ENCODE data around the gene CLEC5A. TPM values are rescaled to one million over a fixed set of nuclear protein-coding genes. Genes with fewer than 3 reads are reported as not detected.

CLEC5A gene
- total and polyA plus RNA-seq, 2 experiments from 2014 or later = not detected

DNA sequence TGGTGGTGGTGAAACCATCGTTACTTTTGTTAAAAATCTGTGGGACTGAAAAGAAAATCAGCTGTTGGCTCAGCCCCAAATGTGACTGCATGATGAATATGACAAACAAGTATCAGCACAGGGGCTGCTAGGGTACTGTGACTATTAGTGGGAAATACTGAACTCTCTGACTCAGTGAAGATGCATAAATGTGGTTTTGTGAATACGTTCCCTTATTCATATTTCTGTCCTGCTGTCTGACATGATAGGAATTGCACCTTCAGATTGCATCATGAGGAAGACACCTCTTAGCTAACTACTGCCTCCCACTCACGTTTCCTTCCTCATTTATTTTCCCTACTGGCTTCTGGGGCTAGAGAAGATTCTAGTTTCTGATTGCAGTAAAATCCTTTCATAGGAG, 1.4 kb downstream of the CLEC5A start:
- WGBS, 2 experiments (ENCODE audit: low coverage in 1 of 2, low lambda C conversion rate in 2 of 2, missing lambda C conversion rate in 2 of 2) = 2 to 14% methylated on average over 3 of the region's 3 CpGs
- H3K9me3 ChIP-seq (ENCODE audit: low read depth) = no peaks in the 10 kb centered on the region
- no peaks in the 10 kb centered on the region for H3K9me2 ChIP-seq (ENCODE audit: insufficient read depth)
- no peaks in the 10 kb centered on the region for H3K36me3 ChIP-seq (ENCODE audit: low read depth)
- no peak overlapping the region for H2AFZ ChIP-seq
- no peaks in the 10 kb centered on the region for H3K79me2 ChIP-seq (ENCODE audit: insufficient read depth)
- H3K4me2 ChIP-seq (ENCODE audit: unreplicated experiment) = peak overlapping the region; percentile 40
- no peak overlapping the region for H3K4me3 ChIP-seq
- H3K9ac ChIP-seq = no peak overlapping the region
- no peaks in the 10 kb centered on the region for H3K27me3 ChIP-seq (replicated peaks; ENCODE audit: insufficient read depth)
- no peaks in the 10 kb centered on the region for H3F3A ChIP-seq (ENCODE audit: insufficient read depth)
- in situ Hi-C loops (cut with MboI) = no loop called here
- H3K27ac ChIP-seq = peak overlapping the region; percentile 38
- peak; percentile 72 for DNase-seq
- H3K4me1 ChIP-seq (ENCODE audit: insufficient read depth) = peaks cover 6% of the 10 kb centered on the region; the same call in 1 of the 2 replicates
- no peaks in the 10 kb centered on the region for H4K20me1 ChIP-seq (ENCODE audit: insufficient read depth)
- TF ChIP-seq EZH2phosphoT487 (IDR thresholded peaks at IDR 0.05; ENCODE audit: insufficient read depth, low read depth) (no peak), EZH2 (IDR thresholded peaks at IDR 0.05; ENCODE audit: insufficient read depth, poor library complexity, severe bottlenecking) (no peak)

DNA sequence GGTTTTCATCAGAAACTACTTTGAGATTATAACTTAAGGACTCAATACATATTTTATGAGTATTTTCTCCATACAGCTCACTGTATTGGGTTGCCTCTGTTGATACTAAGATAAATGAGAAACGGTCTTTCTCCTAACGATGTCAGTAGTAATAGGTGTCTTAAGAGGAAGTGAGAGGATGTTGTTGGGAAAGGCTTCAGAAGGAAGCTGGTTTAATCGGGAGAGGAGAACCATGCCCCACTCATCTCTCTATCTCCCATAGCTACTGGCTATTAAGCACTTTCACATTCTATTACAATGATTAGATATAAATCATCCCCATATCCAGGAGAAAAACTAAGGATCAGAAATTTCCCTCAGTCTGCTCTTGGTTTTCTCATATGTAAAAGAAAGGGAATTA, 2.0 kb downstream of the CLEC5A start:
- no peaks in the 10 kb centered on the region for H3K9me3 ChIP-seq (ENCODE audit: low read depth)
- H3K4me1 ChIP-seq (ENCODE audit: insufficient read depth) = peaks cover 6% of the 10 kb centered on the region; the same call in 1 of the 2 replicates
- H3K4me3 ChIP-seq = no peak overlapping the region
- no peak overlapping the region for H2AFZ ChIP-seq
- DNase-seq = no peak
- H3K79me2 ChIP-seq (ENCODE audit: insufficient read depth) = no peaks in the 10 kb centered on the region
- TF ChIP-seq EZH2phosphoT487 (IDR thresholded peaks at IDR 0.05; ENCODE audit: insufficient read depth, low read depth) (no peak), EZH2 (IDR thresholded peaks at IDR 0.05; ENCODE audit: insufficient read depth, poor library complexity, severe bottlenecking) (no peak)
- H3K27ac ChIP-seq = peak overlapping the region; percentile 35
- H3K4me2 ChIP-seq (ENCODE audit: unreplicated experiment) = no peak overlapping the region
- no peaks in the 10 kb centered on the region for H4K20me1 ChIP-seq (ENCODE audit: insufficient read depth)
- H3F3A ChIP-seq (ENCODE audit: insufficient read depth) = no peaks in the 10 kb centered on the region
- WGBS, 2 experiments (ENCODE audit: low coverage in 1 of 2, low lambda C conversion rate in 2 of 2, missing lambda C conversion rate in 2 of 2) = 57 to 70% methylated on average over 3 of the region's 3 CpGs
- H3K9ac ChIP-seq = no peak overlapping the region
- in situ Hi-C loops (cut with MboI) = no loop called here
- H3K27me3 ChIP-seq (replicated peaks; ENCODE audit: insufficient read depth) = no peaks in the 10 kb centered on the region
- H3K36me3 ChIP-seq (ENCODE audit: low read depth) = no peaks in the 10 kb centered on the region
- no peaks in the 10 kb centered on the region for H3K9me2 ChIP-seq (ENCODE audit: insufficient read depth)

DNA sequence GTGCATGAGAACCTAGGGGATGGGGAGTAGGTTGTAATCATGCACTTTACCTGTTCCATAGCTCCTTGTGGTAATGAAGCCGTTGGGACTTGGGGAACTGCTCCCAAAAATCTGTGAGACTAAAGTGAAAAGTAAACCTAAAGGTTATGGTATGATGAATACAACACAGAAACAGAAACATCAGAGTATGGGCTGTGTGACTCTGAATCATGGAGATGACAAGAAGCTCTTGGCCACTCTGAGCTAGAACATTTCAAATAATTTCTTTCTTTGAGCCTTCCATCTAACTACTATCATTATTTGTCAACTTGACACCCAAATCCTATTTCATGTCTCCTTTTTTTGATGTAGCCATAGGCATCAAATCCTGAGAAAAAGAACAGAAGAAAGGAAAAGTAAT, 2.9 kb downstream of the CLEC5A start:
- TF ChIP-seq EZH2phosphoT487 (IDR thresholded peaks at IDR 0.05; ENCODE audit: insufficient read depth, low read depth) = no peak
- Histone ChIP-seq H4K20me1 (ENCODE audit: insufficient read depth) (no peaks in the 10 kb centered on the region), H3K79me2 (ENCODE audit: insufficient read depth) (no peaks in the 10 kb centered on the region), H3K4me3 (no peak overlapping the region), H3K27me3 (replicated peaks; ENCODE audit: insufficient read depth) (no peaks in the 10 kb centered on the region), H3K36me3 (ENCODE audit: low read depth) (no peaks in the 10 kb centered on the region), H3K9ac (no peak overlapping the region), H3F3A (ENCODE audit: insufficient read depth) (no peaks in the 10 kb centered on the region), H3K27ac (no peak overlapping the region), H3K9me2 (ENCODE audit: insufficient read depth) (no peaks in the 10 kb centered on the region), H3K4me1 (ENCODE audit: insufficient read depth) (peaks cover 6% of the 10 kb centered on the region; the same call in 1 of the 2 replicates), H3K4me2 (ENCODE audit: unreplicated experiment) (no peak overlapping the region), H3K9me3 (ENCODE audit: low read depth) (no peaks in the 10 kb centered on the region), H2AFZ (no peak overlapping the region)
- in situ Hi-C loops (cut with MboI) = no loop called here
- no peak for DNase-seq
- WGBS, 2 experiments (ENCODE audit: low coverage in 1 of 2, low lambda C conversion rate in 2 of 2, missing lambda C conversion rate in 2 of 2) = 0 to 3% methylated on average over 1 of the region's 1 CpG

DNA sequence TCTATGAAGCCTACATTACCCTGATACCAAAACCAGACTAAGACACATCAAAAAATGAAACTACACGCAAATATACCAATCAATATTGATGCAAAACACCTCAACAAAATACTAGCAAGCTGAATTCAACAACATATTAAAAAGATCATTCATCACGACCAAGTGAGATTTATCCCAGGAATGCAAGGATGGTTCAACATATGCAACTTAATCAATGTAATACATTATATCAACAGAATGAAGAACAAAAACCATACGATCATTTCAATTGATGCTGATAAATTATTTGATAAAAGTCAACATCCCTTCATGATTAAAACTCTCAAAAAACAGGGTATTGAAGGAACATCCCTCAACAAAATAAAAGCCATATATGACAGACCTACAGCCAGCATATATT, 5.7 kb downstream of the CLEC5A start:
- Histone ChIP-seq H3K79me2 (ENCODE audit: insufficient read depth) (no peaks in the 10 kb centered on the region), H3K9me3 (ENCODE audit: low read depth) (no peaks in the 10 kb centered on the region), H3K4me3 (no peak overlapping the region), H3K4me1 (ENCODE audit: insufficient read depth) (peaks cover 6% of the 10 kb centered on the region; the same call in 1 of the 2 replicates), H3K9me2 (ENCODE audit: insufficient read depth) (no peaks in the 10 kb centered on the region), H3K9ac (no peak overlapping the region), H4K20me1 (ENCODE audit: insufficient read depth) (no peaks in the 10 kb centered on the region), H2AFZ (no peak overlapping the region), H3K27ac (no peak overlapping the region), H3F3A (ENCODE audit: insufficient read depth) (no peaks in the 10 kb centered on the region), H3K36me3 (ENCODE audit: low read depth) (no peaks in the 10 kb centered on the region), H3K4me2 (ENCODE audit: unreplicated experiment) (no peak overlapping the region), H3K27me3 (replicated peaks; ENCODE audit: insufficient read depth) (no peaks in the 10 kb centered on the region)
- WGBS, 2 experiments (ENCODE audit: low coverage in 1 of 2, low lambda C conversion rate in 2 of 2, missing lambda C conversion rate in 2 of 2) = 52 to 60% methylated on average over 3 of the region's 3 CpGs
- in situ Hi-C loops (cut with MboI) = no loop called here
- no peak for DNase-seq
- no peak for TF ChIP-seq EZH2phosphoT487 (IDR thresholded peaks at IDR 0.05; ENCODE audit: insufficient read depth, low read depth)
- no peak for TF ChIP-seq EZH2 (IDR thresholded peaks at IDR 0.05; ENCODE audit: insufficient read depth, poor library complexity, severe bottlenecking)

DNA sequence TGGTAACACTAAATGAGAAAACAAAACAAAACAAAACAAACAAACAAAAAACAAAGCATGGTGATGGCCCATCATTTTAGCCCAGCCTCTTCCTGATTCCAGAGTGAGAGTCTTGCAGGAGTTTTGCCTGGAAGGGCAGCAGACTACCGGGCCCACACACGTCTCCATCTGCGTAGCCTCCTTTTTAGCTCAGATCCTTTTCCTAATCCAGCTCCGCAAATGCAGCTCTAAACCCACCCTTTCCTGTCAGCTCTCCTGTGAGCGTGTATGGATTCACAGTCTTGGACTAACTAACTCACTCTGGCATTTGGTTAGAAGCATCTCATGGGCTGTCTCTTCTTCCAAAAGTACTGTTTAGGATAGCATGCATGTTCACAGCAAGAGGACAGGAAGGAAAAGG, 16.6 kb downstream of the CLEC5A start:
- Histone ChIP-seq H3F3A (ENCODE audit: insufficient read depth) (no peaks in the 10 kb centered on the region), H3K4me1 (ENCODE audit: insufficient read depth) (no peaks in the 10 kb centered on the region)

More for the DNA sequence above, 16.6 kb downstream of the CLEC5A start:
- Histone ChIP-seq H3K79me2 (ENCODE audit: insufficient read depth) (no peaks in the 10 kb centered on the region), H3K9ac (no peak overlapping the region), H3K27me3 (replicated peaks; ENCODE audit: insufficient read depth) (no peaks in the 10 kb centered on the region), H3K27ac (no peak overlapping the region), H3K4me3 (no peak overlapping the region), H2AFZ (no peak overlapping the region), H3K36me3 (ENCODE audit: low read depth) (no peaks in the 10 kb centered on the region), H3K9me2 (ENCODE audit: insufficient read depth) (no peaks in the 10 kb centered on the region), H3K4me2 (ENCODE audit: unreplicated experiment) (no peak overlapping the region), H3K9me3 (ENCODE audit: low read depth) (no peaks in the 10 kb centered on the region), H4K20me1 (ENCODE audit: insufficient read depth) (no peaks in the 10 kb centered on the region)
- no peak for TF ChIP-seq EZH2phosphoT487 (IDR thresholded peaks at IDR 0.05; ENCODE audit: insufficient read depth, low read depth)
- TF ChIP-seq EZH2 (IDR thresholded peaks at IDR 0.05; ENCODE audit: insufficient read depth, poor library complexity, severe bottlenecking) = no peak
- WGBS, 2 experiments (ENCODE audit: low coverage in 1 of 2, low lambda C conversion rate in 2 of 2, missing lambda C conversion rate in 2 of 2) = 53 to 60% methylated on average over 5 of the region's 5 CpGs
- DNase-seq = no peak
- in situ Hi-C loops (cut with MboI) = no loop called here
